ENCODE measurements around the gene HJURP. TPM values are rescaled to one million over a fixed set of nuclear protein-coding genes. Genes with fewer than 3 reads are reported as not detected.

HJURP gene
- total and polyA plus RNA-seq, 4 donors: 0.84 to 4.1 (median 2.0) TPM

DNA sequence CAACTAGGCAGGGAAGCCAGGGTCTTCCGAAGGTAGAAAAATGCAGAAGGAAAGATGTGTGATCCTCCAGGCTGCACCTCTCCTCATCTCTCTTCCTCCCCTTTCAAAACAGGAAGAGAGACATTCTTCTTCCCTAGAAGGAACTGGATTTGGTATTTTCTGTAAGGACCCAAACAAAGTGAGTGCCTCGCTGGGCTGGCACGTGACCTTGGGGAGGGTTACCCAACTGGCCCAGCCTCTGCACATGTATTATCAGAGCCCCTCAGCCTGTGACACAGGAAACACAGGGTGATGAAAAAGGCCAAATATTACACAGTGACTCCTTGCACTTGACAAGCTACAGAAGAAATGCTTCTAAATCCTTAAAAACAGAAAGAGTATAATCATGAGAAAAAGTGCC is 2.3 kb downstream of the HJURP start:
- no peak overlapping the region for H3K27ac ChIP-seq (ENCODE audit: low read depth in 1 of 2, low read length in 1 of 2)
- no peak for DNase-seq

DNA sequence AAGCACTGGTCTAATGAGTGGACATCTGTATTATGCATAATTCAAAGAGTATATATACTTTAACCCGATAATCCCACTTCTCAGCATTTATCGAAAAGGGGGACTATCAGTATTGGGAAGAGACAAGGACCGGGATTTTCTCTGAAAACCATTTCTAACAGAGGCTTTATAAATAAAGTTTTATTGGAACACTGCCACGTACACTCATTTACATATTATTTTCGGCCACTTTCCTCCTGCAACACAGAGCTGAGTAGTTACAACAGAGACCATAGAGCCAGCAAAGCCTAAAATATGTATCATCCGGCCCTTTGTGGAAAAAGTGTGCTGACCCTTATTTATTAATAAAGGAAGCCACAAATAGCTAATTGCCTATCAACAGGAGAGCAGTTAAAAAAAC is 3.2 kb downstream of the HJURP start:
- H3K9ac ChIP-seq (ENCODE audit: insufficient read depth in 1 of 2, low read length in 2 of 2): no peak overlapping the region
- ATAC-seq (ENCODE audit: insufficient read depth, low FRiP score) (no peak), DNase-seq (no peak)
- H3K36me3 ChIP-seq (ENCODE audit: control insufficient read depth in 4 of 4, insufficient read depth in 4 of 4, low read length in 4 of 4): peaks cover 0 to 29% (median 4%) of the 10 kb centered on the region in 4 donors
- WGBS, 2 donors: 97% methylated on average over 6 of the region's 6 CpGs
- no peak overlapping the region for H3K27ac ChIP-seq (ENCODE audit: low read depth in 1 of 2, low read length in 1 of 2)
- no peak overlapping the region for H3K4me3 ChIP-seq
- TF ChIP-seq, protein P1, sequence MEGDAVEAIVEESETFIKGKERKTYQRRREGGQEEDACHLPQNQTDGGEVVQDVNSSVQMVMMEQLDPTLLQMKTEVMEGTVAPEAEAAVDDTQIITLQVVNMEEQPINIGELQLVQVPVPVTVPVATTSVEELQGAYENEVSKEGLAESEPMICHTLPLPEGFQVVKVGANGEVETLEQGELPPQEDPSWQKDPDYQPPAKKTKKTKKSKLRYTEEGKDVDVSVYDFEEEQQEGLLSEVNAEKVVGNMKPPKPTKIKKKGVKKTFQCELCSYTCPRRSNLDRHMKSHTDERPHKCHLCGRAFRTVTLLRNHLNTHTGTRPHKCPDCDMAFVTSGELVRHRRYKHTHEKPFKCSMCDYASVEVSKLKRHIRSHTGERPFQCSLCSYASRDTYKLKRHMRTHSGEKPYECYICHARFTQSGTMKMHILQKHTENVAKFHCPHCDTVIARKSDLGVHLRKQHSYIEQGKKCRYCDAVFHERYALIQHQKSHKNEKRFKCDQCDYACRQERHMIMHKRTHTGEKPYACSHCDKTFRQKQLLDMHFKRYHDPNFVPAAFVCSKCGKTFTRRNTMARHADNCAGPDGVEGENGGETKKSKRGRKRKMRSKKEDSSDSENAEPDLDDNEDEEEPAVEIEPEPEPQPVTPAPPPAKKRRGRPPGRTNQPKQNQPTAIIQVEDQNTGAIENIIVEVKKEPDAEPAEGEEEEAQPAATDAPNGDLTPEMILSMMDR (IDR thresholded peaks at IDR 0.05; ENCODE audit: control extremely low read depth, extremely low read depth): no peak
- H3K9me3 ChIP-seq (ENCODE audit: control insufficient read depth in 4 of 4, insufficient read depth in 3 of 4, low read length in 3 of 4): no peaks in the 10 kb centered on the region
- H3K4me1 ChIP-seq (ENCODE audit: control insufficient read depth in 5 of 5, insufficient read depth in 5 of 5, low read length in 5 of 5): peaks cover 3 to 26% (median 8%) of the 10 kb centered on the region in 5 donors
- H3K27me3 ChIP-seq (ENCODE audit: control insufficient read depth in 3 of 3, insufficient read depth in 3 of 3, low read length in 2 of 3): no peaks in the 10 kb centered on the region

More for the DNA sequence above, 2.3 kb downstream of the HJURP start:
- Histone ChIP-seq H3K4me1 (ENCODE audit: control insufficient read depth in 5 of 5, insufficient read depth in 5 of 5, low read length in 5 of 5) (peaks cover 3 to 26% (median 8%) of the 10 kb centered on the region in 5 donors), H3K9me3 (ENCODE audit: control insufficient read depth in 4 of 4, insufficient read depth in 3 of 4, low read length in 3 of 4) (no peaks in the 10 kb centered on the region), H3K9ac (ENCODE audit: insufficient read depth in 1 of 2, low read length in 2 of 2) (no peak overlapping the region), H3K27me3 (ENCODE audit: control insufficient read depth in 3 of 3, insufficient read depth in 3 of 3, low read length in 2 of 3) (no peaks in the 10 kb centered on the region), H3K4me3 (no peak overlapping the region), H3K36me3 (ENCODE audit: control insufficient read depth in 4 of 4, insufficient read depth in 4 of 4, low read length in 4 of 4) (peaks cover 0 to 26% (median 4%) of the 10 kb centered on the region in 4 donors)
- WGBS, 2 donors: 22 to 49% methylated on average over 3 of the region's 3 CpGs
- no peak for ATAC-seq (ENCODE audit: insufficient read depth, low FRiP score)
- TF ChIP-seq, protein P1 (IDR thresholded peaks at IDR 0.05; ENCODE audit: control extremely low read depth, extremely low read depth): no peak

DNA sequence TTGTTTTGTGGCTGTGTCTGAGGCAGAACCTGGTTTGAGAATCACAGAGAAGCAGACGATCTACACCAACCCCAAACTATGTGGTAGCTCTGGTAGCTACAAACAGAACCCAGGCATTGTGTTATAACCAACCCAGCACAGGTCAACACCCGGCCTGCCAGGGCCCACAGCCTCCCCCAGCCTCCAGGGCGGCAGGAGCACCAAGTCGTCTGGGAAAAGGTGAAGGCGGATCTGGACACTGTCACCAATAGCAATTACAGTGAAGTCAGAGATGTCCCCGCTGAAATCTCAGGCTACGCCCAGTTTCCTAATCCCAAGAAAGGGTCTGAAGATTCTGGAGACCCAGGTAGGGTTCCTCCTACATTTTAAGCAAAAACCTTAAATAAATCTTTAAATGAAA is 3.6 kb downstream of the HJURP start:
- H3K4me1 ChIP-seq (ENCODE audit: control insufficient read depth in 5 of 5, insufficient read depth in 5 of 5, low read length in 5 of 5): peaks cover 3 to 26% (median 8%) of the 10 kb centered on the region in 5 donors
- 93 to 97% methylated on average over 7 of the region's 7 CpGs for WGBS, 2 donors
- no peak overlapping the region for H3K4me3 ChIP-seq
- DNase-seq (no peak), ATAC-seq (ENCODE audit: insufficient read depth, low FRiP score) (no peak)
- no peak overlapping the region for H3K9ac ChIP-seq (ENCODE audit: insufficient read depth in 1 of 2, low read length in 2 of 2)
- H3K36me3 ChIP-seq (ENCODE audit: control insufficient read depth in 4 of 4, insufficient read depth in 4 of 4, low read length in 4 of 4): peaks cover 0 to 29% (median 4%) of the 10 kb centered on the region in 4 donors
- no peaks in the 10 kb centered on the region for H3K27me3 ChIP-seq (ENCODE audit: control insufficient read depth in 3 of 3, insufficient read depth in 3 of 3, low read length in 2 of 3)
- H3K9me3 ChIP-seq (ENCODE audit: control insufficient read depth in 4 of 4, insufficient read depth in 3 of 4, low read length in 3 of 4): no peaks in the 10 kb centered on the region
- TF ChIP-seq, protein P1 (IDR thresholded peaks at IDR 0.05; ENCODE audit: control extremely low read depth, extremely low read depth): no peak
- no peak overlapping the region for H3K27ac ChIP-seq (ENCODE audit: low read depth in 1 of 2, low read length in 1 of 2)
